Breast epithelium (tissue), 4 donors: ENCODE measurements around the gene CNKSR1. TPM values are rescaled to one million over a fixed set of nuclear protein-coding genes. Genes with fewer than 3 reads are reported as not detected.

Experiments used
- DNase-seq, 2 donors: peaks; one replicate each; pipeline ENCODE4 v3.0.0-alpha.2; 2019; ENCODE audit warnings: low spot score in 2 of 2
- H3K27ac ChIP-seq, 2 donors: fragments of 200-600 bp; sonication (generic) in 1 of 2; one replicate each; pipeline ENCODE4 v1.5.1; 2016 to 2019; ENCODE audit warnings: mild to moderate bottlenecking in 1 of 2
- H3K27me3 ChIP-seq, 2 donors: fragments of 200-600 bp; sonication (generic) in 1 of 2; one replicate each; pipeline versions ENCODE4 v1.5.1 to v1.6.0; 2017 to 2019; ENCODE audit warnings: control low read depth in 1 of 2, mild to moderate bottlenecking in 1 of 2
- H3K36me3 ChIP-seq: fragments of 200-600 bp; one replicate; pipeline ENCODE4 v1.5.1; 2019
- H3K4me1 ChIP-seq, 2 donors: fragments of 200-600 bp; sonication (generic); one replicate each; pipeline ENCODE4 v1.5.1; 2016 to 2019; ENCODE audit warnings: control low read depth in 1 of 2
- H3K4me3 ChIP-seq, 3 donors: fragments of 200-600 bp; sonication (generic); 1 replicate in 2 of 3; 2 replicates in 1 of 3; pipeline ENCODE4 v1.5.1; 2016 to 2019; ENCODE audit warnings: mild to moderate bottlenecking in 3 of 3, moderate library complexity in 2 of 3
- H3K9me3 ChIP-seq, 2 donors: fragments of 200-600 bp; sonication (generic) in 1 of 2; one replicate each; pipeline ENCODE4 v1.5.1; 2016 to 2019; ENCODE audit warnings: control low read depth in 1 of 2
- POLR2A ChIP-seq: fragments of 450-650 bp; IDR thresholded peaks from one replicate; pipeline ENCODE4 v1.6.1; 2016; ENCODE audit warnings: antibody characterized with exemption, mild to moderate bottlenecking, moderate library complexity
- POLR2AphosphoS5 ChIP-seq, 3 donors: sonication (generic); formaldehyde crosslinking; IDR thresholded peaks; one replicate each; pipeline ENCODE4 v1.6.1; 2017; ENCODE audit warnings: antibody characterized with exemption in 3 of 3
- intact Hi-C: fragments of 100-400 bp; cut with DNase I; formaldehyde crosslinking; loops from one replicate; pipeline ENCODE4 v1.15.1; 2023; ENCODE audit warnings: low total_unique reads
- total RNA-seq, 3 donors: library from RNA; depleted of rRNA; stranded (reverse); fragments of >200 nt; gene quantifications; one replicate each; pipeline ENCODE4 v1.1.0, GENCODE V29; 2016
- TF ChIP-seq, protein P1 (sequence below), 3 donors: fragments of 450-650 bp; IDR thresholded peaks; one replicate each; pipeline ENCODE4 v1.5.1; 2016 to 2017; ENCODE audit warnings: antibody characterized with exemption in 3 of 3, mild to moderate bottlenecking in 3 of 3, moderate library complexity in 3 of 3

The CNKSR1 gene
- total RNA-seq, 3 donors from 2014 or later, result 2.2 to 28.2 (median 22.3) TPM

DNA sequence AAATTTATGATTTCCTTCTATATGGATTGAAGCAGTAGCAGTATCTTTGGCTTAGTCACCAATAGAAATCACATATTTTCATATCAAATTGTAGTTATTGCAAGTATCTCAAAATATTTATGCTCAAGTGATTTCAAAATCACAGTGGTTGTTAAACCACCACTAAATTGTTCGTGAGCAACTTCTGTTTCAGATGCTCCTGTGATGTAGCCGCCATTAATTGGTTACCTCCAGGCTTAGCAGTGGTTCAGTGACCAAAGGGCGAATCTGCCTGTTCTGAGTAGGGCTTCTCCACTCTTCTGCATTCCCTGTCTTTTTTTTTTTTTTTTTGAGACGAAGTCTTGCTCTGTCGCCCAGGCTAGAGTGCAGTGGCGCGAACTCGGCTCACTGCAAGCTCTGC, 1.9 kb upstream of the CNKSR1 start:
- Histone ChIP-seq H3K27ac (no peak overlapping the region), H3K4me1 (no peaks in the 10 kb centered on the region), H3K27me3 (no peaks in the 10 kb centered on the region), H3K4me3 (no peak overlapping the region), H3K36me3 (no peaks in the 10 kb centered on the region), H3K9me3 (no peaks in the 10 kb centered on the region)
- DNase-seq, result no peak
- TF ChIP-seq POLR2A (no peak), POLR2AphosphoS5 (IDR thresholded peaks at IDR 0.05) (no peak)
- TF ChIP-seq, protein P1, sequence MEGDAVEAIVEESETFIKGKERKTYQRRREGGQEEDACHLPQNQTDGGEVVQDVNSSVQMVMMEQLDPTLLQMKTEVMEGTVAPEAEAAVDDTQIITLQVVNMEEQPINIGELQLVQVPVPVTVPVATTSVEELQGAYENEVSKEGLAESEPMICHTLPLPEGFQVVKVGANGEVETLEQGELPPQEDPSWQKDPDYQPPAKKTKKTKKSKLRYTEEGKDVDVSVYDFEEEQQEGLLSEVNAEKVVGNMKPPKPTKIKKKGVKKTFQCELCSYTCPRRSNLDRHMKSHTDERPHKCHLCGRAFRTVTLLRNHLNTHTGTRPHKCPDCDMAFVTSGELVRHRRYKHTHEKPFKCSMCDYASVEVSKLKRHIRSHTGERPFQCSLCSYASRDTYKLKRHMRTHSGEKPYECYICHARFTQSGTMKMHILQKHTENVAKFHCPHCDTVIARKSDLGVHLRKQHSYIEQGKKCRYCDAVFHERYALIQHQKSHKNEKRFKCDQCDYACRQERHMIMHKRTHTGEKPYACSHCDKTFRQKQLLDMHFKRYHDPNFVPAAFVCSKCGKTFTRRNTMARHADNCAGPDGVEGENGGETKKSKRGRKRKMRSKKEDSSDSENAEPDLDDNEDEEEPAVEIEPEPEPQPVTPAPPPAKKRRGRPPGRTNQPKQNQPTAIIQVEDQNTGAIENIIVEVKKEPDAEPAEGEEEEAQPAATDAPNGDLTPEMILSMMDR (IDR thresholded peaks at IDR 0.05), result no peak
- intact Hi-C loops, result loop anchor here (5.0 kb wide), 1 partner anchor 1103 kb away; no protein-coding TSS in a partner anchor

DNA sequence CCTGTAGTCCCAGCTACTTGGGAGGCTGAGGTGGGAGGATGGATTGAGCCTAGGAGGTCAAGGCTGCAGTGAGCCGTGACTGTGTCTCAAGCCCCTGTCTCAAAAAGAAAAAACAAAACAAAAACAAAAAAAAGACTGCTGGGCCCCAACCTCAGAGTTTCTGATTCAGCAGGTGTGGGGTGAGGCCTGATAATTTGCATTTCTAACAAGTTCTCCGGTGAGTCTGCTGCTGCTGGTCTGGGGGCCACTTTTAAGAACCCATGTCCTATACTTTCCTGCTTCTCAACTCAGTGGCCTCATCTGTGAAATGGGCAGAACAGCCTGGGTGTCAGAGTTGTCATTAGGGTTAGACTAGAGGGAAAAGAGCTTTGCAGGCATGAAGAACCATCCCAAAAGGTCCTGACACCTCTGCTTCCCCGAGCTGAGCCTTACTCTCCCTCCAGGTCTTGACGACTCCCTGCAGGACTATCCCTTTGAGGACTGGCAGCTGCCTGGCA, 2.8 kb downstream of the CNKSR1 start:
- H3K9me3 ChIP-seq, result no peaks in the 10 kb centered on the region
- DNase-seq, result no peak
- no peaks in the 10 kb centered on the region for H3K27me3 ChIP-seq
- H3K4me3 ChIP-seq, result no peak overlapping the region
- no peaks in the 10 kb centered on the region for H3K4me1 ChIP-seq
- H3K36me3 ChIP-seq, result no peaks in the 10 kb centered on the region
- TF ChIP-seq POLR2AphosphoS5 (IDR thresholded peaks at IDR 0.05) (no peak), POLR2A (no peak)
- TF ChIP-seq, protein P1 (IDR thresholded peaks at IDR 0.05), result no peak
- intact Hi-C loops, result no loop called here
- no peak overlapping the region for H3K27ac ChIP-seq

DNA sequence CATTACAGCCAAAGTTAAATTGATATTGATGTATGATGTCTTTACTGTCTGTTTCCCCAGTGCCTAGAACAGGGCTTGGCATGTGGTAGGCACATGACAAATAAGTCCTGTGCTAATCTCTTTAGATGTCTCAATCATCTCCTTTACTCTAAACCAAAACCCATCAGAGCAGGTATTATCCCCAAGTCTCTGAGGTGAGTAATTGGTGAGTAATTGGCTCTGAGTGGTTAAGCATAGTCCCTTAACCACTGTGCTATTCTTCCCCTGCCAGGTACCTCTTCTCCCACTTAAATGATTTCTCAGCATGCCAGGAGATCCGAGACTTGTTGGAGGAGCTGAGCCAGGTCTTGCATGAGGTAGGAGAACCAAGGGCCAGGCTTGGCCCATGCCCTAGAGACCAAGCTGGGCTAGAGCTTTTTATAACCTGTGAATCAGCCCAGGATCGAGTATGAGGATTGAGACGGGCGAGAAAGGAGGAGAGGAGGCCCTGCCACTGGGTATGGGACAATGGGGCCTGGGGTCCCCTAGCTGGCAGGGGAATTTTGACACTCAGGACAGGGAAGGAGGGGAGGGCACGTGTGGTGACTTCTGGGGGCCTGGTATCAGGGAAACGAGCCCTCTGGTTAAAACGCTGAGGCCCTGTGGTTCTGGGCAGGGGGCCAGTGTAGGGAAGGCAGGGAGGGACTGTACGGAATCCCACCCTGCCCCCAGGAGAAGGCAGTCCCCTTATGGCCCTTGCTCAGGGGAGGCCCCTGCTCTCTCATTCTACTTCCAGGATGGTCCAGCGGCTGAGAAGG, 4.5 kb downstream of the CNKSR1 start:
- TF ChIP-seq, protein P1 (IDR thresholded peaks at IDR 0.05), result no peak
- TF ChIP-seq POLR2A (no peak), POLR2AphosphoS5 (IDR thresholded peaks at IDR 0.05) (no peak)
- H3K4me1 ChIP-seq, result no peaks in the 10 kb centered on the region
- H3K27ac ChIP-seq, result no peak overlapping the region
- no peak for DNase-seq
- H3K27me3 ChIP-seq, result no peaks in the 10 kb centered on the region
- no peak overlapping the region for H3K4me3 ChIP-seq
- intact Hi-C loops, result no loop called here
- no peaks in the 10 kb centered on the region for H3K9me3 ChIP-seq
- H3K36me3 ChIP-seq, result no peaks in the 10 kb centered on the region

DNA sequence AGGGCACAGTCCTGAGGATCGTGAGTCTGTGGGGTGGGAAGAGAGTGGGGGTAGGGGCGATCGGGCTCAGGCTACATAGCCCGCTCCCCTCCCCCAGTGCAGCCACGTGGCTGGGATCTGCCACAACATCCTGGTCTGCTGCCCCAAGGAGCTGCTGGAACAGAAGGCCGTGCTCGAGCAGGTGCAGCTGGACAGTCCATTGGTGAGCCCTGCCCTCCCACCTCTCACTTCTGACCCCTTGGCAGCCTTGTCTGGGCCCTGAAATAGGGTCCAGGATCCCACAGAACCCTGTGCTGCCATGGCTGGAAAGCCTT, 5.0 kb downstream of the CNKSR1 start:
- intact Hi-C loops, result no loop called here
- no peak overlapping the region for H3K4me3 ChIP-seq
- no peak overlapping the region for H3K27ac ChIP-seq
- DNase-seq, result no peak
- no peaks in the 10 kb centered on the region for H3K9me3 ChIP-seq
- TF ChIP-seq POLR2A, result no peak
- TF ChIP-seq, protein P1 (IDR thresholded peaks at IDR 0.05), result no peak
- no peak for TF ChIP-seq POLR2AphosphoS5 (IDR thresholded peaks at IDR 0.05)
- H3K4me1 ChIP-seq, result no peaks in the 10 kb centered on the region
- no peaks in the 10 kb centered on the region for H3K36me3 ChIP-seq
- H3K27me3 ChIP-seq, result no peaks in the 10 kb centered on the region

DNA sequence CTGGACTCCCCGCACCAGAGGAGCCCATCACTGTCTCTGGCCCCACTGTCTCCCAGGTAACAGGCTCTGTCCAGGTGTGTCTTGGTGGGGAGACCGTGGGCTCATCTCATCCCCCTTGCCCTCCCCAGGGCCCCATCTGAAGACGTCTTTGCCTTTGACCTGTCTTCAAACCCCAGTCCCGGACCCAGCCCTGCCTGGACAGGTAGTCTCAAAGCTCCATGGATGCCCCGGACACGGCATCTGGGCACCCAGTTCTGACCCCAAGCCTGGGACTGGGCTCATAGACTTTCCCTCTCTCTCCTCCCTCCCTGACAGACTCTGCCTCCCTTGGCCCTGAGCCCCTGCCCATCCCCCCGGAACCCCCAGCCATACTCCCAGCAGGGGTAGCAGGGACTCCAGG, 6.8 kb downstream of the CNKSR1 start:
- intact Hi-C loops, result no loop called here
- no peak for DNase-seq
- TF ChIP-seq POLR2A, result no peak
- TF ChIP-seq POLR2AphosphoS5 (IDR thresholded peaks at IDR 0.05), result no peak
- TF ChIP-seq, protein P1 (IDR thresholded peaks at IDR 0.05), result no peak
- no peak overlapping the region for H3K27ac ChIP-seq
- no peaks in the 10 kb centered on the region for H3K4me1 ChIP-seq
- no peaks in the 10 kb centered on the region for H3K9me3 ChIP-seq
- no peak overlapping the region for H3K4me3 ChIP-seq
- no peaks in the 10 kb centered on the region for H3K27me3 ChIP-seq
- no peaks in the 10 kb centered on the region for H3K36me3 ChIP-seq
